RWPE2 (cell line): ENCODE measurements around the gene KDM6A.
"Not testable (repeated sequence)": the region's sequence is repeated elsewhere in the genome, so short reads cannot be mapped to it uniquely, and the experiment has no call there.

Experiments
- ATAC-seq: fragments of 200-7000 bp; cut with Tn5 transposase; 3 replicates; pipeline ENCODE4 v1.9.1; 2021; ENCODE audit warnings: low read depth
- DNase-seq: peaks from one replicate; pipeline ENCODE4 v3.0.0-alpha.2; 2020; ENCODE audit warnings: low spot score
- H3K27ac ChIP-seq: fragments of 450-650 bp; 2 replicates; pipeline ENCODE4 v1.5.1; 2017; ENCODE audit warnings: mild to moderate bottlenecking; ENCODE audit not compliant: poor library complexity, severe bottlenecking
- H3K27me3 ChIP-seq: fragments of 250-450 bp; sonication (Bioruptor Pico); 2 replicates; pipeline ENCODE4 v1.5.1; 2021; ENCODE audit warnings: mild to moderate bottlenecking, moderate library complexity; ENCODE audit not compliant: insufficient read depth, poor library complexity, severe bottlenecking
- H3K36me3 ChIP-seq: fragments of 250-450 bp; sonication (Bioruptor Pico); 2 replicates; pipeline ENCODE4 v1.5.1; 2020; ENCODE audit warnings: low read depth, mild to moderate bottlenecking, moderate library complexity
- H3K4me1 ChIP-seq: fragments of 250-450 bp; sonication (Bioruptor Pico); 2 replicates; pipeline ENCODE4 v1.5.1; 2021; ENCODE audit warnings: mild to moderate bottlenecking, moderate library complexity; ENCODE audit not compliant: insufficient read depth, poor library complexity, severe bottlenecking
- H3K4me3 ChIP-seq: fragments of 250-450 bp; sonication (Bioruptor Pico); 2 replicates; pipeline ENCODE4 v1.5.1; 2021; ENCODE audit warnings: mild to moderate bottlenecking, moderate library complexity; ENCODE audit not compliant: severe bottlenecking
- H3K9me3 ChIP-seq: fragments of 250-450 bp; sonication (Bioruptor Pico); 2 replicates; pipeline ENCODE4 v1.5.1; 2021; ENCODE audit warnings: mild to moderate bottlenecking, moderate library complexity; ENCODE audit not compliant: severe bottlenecking
- CTCF ChIP-seq: fragments of 450-650 bp; IDR thresholded peaks from one replicate; pipeline ENCODE4 v1.5.1; 2017; ENCODE audit warnings: mild to moderate bottlenecking, moderate library complexity; ENCODE audit not compliant: poor library complexity, severe bottlenecking

The KDM6A gene

GRCh38 chrX:44908827-44909226, 35.8 kb downstream of the KDM6A start:
- ATAC-seq: no peak
- Histone ChIP-seq H3K36me3 (no peaks in the 10 kb centered on the region; the same call in 1 of the 2 replicates), H3K4me1 (no peaks in the 10 kb centered on the region), H3K27ac (no peak overlapping the region), H3K4me3 (no peak overlapping the region), H3K9me3 (no peaks in the 10 kb centered on the region), H3K27me3 (no peaks in the 10 kb centered on the region)
- no peak for TF ChIP-seq CTCF
- no peak for DNase-seq

GRCh38 chrX:44910508-44910907, 37.5 kb downstream of the KDM6A start:
- ATAC-seq, H3K27ac ChIP-seq, H3K4me3 ChIP-seq, H3K27me3 ChIP-seq, H3K9me3 ChIP-seq, H3K36me3 ChIP-seq, H3K4me1 ChIP-seq, DNase-seq: not testable (repeated sequence)

- not testable (repeated sequence) for H3K36me3 ChIP-seq, ATAC-seq, H3K4me1 ChIP-seq, H3K9me3 ChIP-seq, H3K27me3 ChIP-seq, DNase-seq, H3K4me3 ChIP-seq, H3K27ac ChIP-seq
These were observed 38.1 kb downstream of the KDM6A start for GRCh38 chrX:44911074-44911600.

GRCh38 chrX:44913656-44914531, 40.9 kb downstream of the KDM6A start:
- DNase-seq (no peak), ATAC-seq (no peak)
- H3K36me3 ChIP-seq: no peaks in the 10 kb centered on the region
- no peaks in the 10 kb centered on the region for H3K9me3 ChIP-seq
- peaks cover 5% of the 10 kb centered on the region for H3K4me1 ChIP-seq
- no peak overlapping the region for H3K4me3 ChIP-seq
- H3K27me3 ChIP-seq: no peaks in the 10 kb centered on the region
- TF ChIP-seq CTCF: no peak
- no peak overlapping the region for H3K27ac ChIP-seq

GRCh38 chrX:44914532-44915198, 41.7 kb downstream of the KDM6A start:
- Histone ChIP-seq H3K36me3 (no peaks in the 10 kb centered on the region), H3K4me1 (peaks cover 5% of the 10 kb centered on the region), H3K27ac (no peak overlapping the region), H3K4me3 (no peak overlapping the region), H3K9me3 (no peaks in the 10 kb centered on the region), H3K27me3 (no peaks in the 10 kb centered on the region)
- ATAC-seq: no peak
- no peak for TF ChIP-seq CTCF
- no peak for DNase-seq
